ENCODE data around the gene TUBB2B. TPM values are rescaled to one million over a fixed set of nuclear protein-coding genes. Genes with fewer than 3 reads are reported as not detected.

TUBB2B gene
- total and polyA plus RNA-seq, 9 of the 15 experiments (the other 6 are each of a cell fraction or from before 2014, with no cell fraction given), result 0.11 to 9.7 (median 4.6) TPM

DNA sequence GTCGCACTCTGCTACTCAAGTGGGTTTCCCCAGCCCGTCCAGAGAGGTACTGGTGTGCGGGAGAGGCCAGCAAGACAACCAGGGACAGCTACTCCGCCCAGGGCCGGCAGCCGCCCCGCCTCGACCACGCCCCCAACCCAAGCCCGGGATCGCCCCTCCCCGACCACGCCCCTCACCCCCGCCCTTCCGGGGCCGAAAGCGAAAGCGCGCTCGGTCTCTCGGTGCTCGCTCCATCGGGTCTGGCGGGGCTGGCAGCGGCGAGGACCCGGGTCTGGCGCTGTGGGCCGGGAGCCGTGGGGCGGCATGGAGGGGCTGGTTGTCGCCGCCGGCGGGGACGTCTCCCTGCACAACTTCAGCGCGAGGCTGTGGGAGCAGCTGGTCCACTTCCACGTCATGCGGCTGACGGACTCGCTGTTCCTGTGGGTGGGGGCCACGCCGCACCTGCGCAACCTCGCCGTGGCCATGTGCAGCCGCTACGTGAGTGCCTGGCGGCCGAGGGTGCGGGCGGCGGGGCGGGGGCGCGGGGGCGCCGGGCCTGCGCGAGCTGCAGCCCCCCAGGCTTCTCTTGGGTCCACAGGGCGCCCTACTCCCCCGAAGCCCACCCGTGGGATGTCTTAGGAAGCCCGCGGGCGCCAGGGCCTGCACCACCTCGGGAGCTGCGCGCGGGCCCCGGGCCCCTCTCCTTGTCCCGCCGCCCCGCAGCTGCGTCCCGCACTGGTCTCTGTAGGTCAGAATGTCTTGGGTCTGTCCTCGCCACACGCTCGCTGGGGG is 31.5 kb upstream of the TUBB2B start, which contains the start of gene PSMG4 (continued):
- TF ChIP-seq E2F3 (CRISPR knock-in tag; IDR thresholded peaks at IDR 0.05) (peak; percentile 73), ZNF444 (CRISPR knock-in tag; IDR thresholded peaks at IDR 0.05) (no peak), POLR2B (IDR thresholded peaks at IDR 0.05; ENCODE audit: low read depth, partially characterized antibody) (peak; percentile 74), TAF1 (IDR thresholded peaks at IDR 0.05; ENCODE audit: control insufficient read depth, extremely low read depth, insufficient read depth, low read length, severe bottlenecking) (peak; percentile 85), BRD9 (IDR thresholded peaks at IDR 0.05; ENCODE audit: low read depth, partially characterized antibody) (no peak), PHB (CRISPR knock-in tag; IDR thresholded peaks at IDR 0.05) (no peak), EP400 (IDR thresholded peaks at IDR 0.05) (peak; percentile 96), ZNF224 (CRISPR knock-in tag; IDR thresholded peaks at IDR 0.05) (no peak), KDM4B (IDR thresholded peaks at IDR 0.05; ENCODE audit: borderline replicate concordance in 2 of 2, low read depth in 1 of 2) (no peak; a peak in 1 of 4 replicates), ZNF41 (CRISPR knock-in tag; conservative IDR thresholded peaks at IDR 0.05) (no peak), CBX8 (IDR thresholded peaks at IDR 0.05; ENCODE audit: borderline replicate concordance, extremely low read depth, low read depth, low read length, poor library complexity, severe bottlenecking) (no peak), CTBP1 (IDR thresholded peaks at IDR 0.05; ENCODE audit: borderline replicate concordance) (peak; percentile 78; the same call in 1 of the 2 replicates), CREM (IDR thresholded peaks at IDR 0.05; ENCODE audit: low read depth) (peak; percentile 73), POU5F1 (IDR thresholded peaks at IDR 0.05; ENCODE audit: borderline replicate concordance, low read depth, low read length, partially characterized antibody) (no peak)
- TF ChIP-seq, protein P1, sequence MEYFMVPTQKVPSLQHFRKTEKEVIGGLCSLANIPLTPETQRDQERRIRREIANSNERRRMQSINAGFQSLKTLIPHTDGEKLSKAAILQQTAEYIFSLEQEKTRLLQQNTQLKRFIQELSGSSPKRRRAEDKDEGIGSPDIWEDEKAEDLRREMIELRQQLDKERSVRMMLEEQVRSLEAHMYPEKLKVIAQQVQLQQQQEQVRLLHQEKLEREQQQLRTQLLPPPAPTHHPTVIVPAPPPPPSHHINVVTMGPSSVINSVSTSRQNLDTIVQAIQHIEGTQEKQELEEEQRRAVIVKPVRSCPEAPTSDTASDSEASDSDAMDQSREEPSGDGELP (CRISPR knock-in tag; IDR thresholded peaks at IDR 0.05; ENCODE audit: borderline replicate concordance), result peak; percentile 87
- TF ChIP-seq, protein P2, sequence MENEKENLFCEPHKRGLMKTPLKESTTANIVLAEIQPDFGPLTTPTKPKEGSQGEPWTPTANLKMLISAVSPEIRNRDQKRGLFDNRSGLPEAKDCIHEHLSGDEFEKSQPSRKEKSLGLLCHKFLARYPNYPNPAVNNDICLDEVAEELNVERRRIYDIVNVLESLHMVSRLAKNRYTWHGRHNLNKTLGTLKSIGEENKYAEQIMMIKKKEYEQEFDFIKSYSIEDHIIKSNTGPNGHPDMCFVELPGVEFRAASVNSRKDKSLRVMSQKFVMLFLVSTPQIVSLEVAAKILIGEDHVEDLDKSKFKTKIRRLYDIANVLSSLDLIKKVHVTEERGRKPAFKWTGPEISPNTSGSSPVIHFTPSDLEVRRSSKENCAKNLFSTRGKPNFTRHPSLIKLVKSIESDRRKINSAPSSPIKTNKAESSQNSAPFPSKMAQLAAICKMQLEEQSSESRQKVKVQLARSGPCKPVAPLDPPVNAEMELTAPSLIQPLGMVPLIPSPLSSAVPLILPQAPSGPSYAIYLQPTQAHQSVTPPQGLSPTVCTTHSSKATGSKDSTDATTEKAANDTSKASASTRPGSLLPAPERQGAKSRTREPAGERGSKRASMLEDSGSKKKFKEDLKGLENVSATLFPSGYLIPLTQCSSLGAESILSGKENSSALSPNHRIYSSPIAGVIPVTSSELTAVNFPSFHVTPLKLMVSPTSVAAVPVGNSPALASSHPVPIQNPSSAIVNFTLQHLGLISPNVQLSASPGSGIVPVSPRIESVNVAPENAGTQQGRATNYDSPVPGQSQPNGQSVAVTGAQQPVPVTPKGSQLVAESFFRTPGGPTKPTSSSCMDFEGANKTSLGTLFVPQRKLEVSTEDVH (IDR thresholded peaks at IDR 0.05; ENCODE audit: low read depth, partially characterized antibody), result no peak
- TF ChIP-seq, protein P3, sequence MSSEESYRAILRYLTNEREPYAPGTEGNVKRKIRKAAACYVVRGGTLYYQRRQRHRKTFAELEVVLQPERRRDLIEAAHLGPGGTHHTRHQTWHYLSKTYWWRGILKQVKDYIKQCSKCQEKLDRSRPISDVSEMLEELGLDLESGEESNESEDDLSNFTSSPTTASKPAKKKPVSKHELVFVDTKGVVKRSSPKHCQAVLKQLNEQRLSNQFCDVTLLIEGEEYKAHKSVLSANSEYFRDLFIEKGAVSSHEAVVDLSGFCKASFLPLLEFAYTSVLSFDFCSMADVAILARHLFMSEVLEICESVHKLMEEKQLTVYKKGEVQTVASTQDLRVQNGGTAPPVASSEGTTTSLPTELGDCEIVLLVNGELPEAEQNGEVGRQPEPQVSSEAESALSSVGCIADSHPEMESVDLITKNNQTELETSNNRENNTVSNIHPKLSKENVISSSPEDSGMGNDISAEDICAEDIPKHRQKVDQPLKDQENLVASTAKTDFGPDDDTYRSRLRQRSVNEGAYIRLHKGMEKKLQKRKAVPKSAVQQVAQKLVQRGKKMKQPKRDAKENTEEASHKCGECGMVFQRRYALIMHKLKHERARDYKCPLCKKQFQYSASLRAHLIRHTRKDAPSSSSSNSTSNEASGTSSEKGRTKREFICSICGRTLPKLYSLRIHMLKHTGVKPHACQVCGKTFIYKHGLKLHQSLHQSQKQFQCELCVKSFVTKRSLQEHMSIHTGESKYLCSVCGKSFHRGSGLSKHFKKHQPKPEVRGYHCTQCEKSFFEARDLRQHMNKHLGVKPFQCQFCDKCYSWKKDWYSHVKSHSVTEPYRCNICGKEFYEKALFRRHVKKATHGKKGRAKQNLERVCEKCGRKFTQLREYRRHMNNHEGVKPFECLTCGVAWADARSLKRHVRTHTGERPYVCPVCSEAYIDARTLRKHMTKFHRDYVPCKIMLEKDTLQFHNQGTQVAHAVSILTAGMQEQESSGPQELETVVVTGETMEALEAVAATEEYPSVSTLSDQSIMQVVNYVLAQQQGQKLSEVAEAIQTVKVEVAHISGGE (CRISPR knock-in tag; IDR thresholded peaks at IDR 0.05), result no peak
- TF ChIP-seq, protein P4, sequence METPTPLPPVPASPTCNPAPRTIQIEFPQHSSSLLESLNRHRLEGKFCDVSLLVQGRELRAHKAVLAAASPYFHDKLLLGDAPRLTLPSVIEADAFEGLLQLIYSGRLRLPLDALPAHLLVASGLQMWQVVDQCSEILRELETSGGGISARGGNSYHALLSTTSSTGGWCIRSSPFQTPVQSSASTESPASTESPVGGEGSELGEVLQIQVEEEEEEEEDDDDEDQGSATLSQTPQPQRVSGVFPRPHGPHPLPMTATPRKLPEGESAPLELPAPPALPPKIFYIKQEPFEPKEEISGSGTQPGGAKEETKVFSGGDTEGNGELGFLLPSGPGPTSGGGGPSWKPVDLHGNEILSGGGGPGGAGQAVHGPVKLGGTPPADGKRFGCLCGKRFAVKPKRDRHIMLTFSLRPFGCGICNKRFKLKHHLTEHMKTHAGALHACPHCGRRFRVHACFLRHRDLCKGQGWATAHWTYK (CRISPR knock-in tag; IDR thresholded peaks at IDR 0.05), result peak; percentile 78
